NCI-H146 (cell line): Measurements from ENCODE around the gene IFNA1.
"Not testable (repeated sequence)": the region's sequence is repeated elsewhere in the genome, so short reads cannot be mapped to it uniquely, and the experiment has no call there.

ENCODE experiments used
- DNase-seq: peaks from one replicate; lab custom pipeline; 2025; lab: John Stamatoyannopoulos, UW

The IFNA1 gene

GRCh38 chr9:21449312-21449711 lies 9.1 kb downstream of the IFNA1 start:
- not testable (repeated sequence) for DNase-seq

- DNase-seq = no peak
Measured at GRCh38 chr9:21450733-21451394, 10.6 kb downstream of the IFNA1 start.

GRCh38 chr9:21452681-21453080 lies 12.4 kb downstream of the IFNA1 start:
- DNase-seq = no peak

- no peak for DNase-seq
Measured at GRCh38 chr9:21454149-21454548, 13.9 kb downstream of the IFNA1 start.

GRCh38 chr9:21455320-21455719 lies 15.1 kb downstream of the IFNA1 start:
- DNase-seq = no peak

GRCh38 chr9:21461377-21461776 lies 21.1 kb downstream of the IFNA1 start:
- no peak for DNase-seq

- no peak for DNase-seq
Measured at GRCh38 chr9:21465138-21465537, 24.9 kb downstream of the IFNA1 start.

- DNase-seq = peak; percentile 26
Measured at GRCh38 chr9:21465859-21466518, 25.8 kb downstream of the IFNA1 start.

GRCh38 chr9:21470126-21470525 lies 29.9 kb downstream of the IFNA1 start:
- no peak for DNase-seq

GRCh38 chr9:21473236-21473635 lies 33.0 kb downstream of the IFNA1 start:
- no peak for DNase-seq

GRCh38 chr9:21477466-21477865 lies 37.2 kb downstream of the IFNA1 start:
- no peak for DNase-seq

- no peak for DNase-seq
Measured at GRCh38 chr9:21479152-21479702, 39.0 kb downstream of the IFNA1 start.

- no peak for DNase-seq
Measured at GRCh38 chr9:21481470-21482056, 41.3 kb downstream of the IFNA1 start.

- DNase-seq = no peak
Measured at GRCh38 chr9:21482213-21482612, 42.0 kb downstream of the IFNA1 start, which contains the start of gene IFNE. Gene IFNE (minus strand): TSS chr9:21482313. CDS start chr9:21481694, 619 bp downstream.
